HFF-Myc (cell line): ENCODE results near the gene PSMA5.

Experiments used
- DNase-seq: peaks from one replicate; pipeline ENCODE4 v3.0.0-alpha.2; 2011; ENCODE audit warnings: low read depth; ENCODE audit errors: extremely low read depth
- H3K4me3 ChIP-seq: replicated peaks from 2 replicates; pipeline ENCODE4 v1.5.1; 2011; ENCODE audit warnings: low read depth, mild to moderate bottlenecking, control low read depth, low read length
- CTCF ChIP-seq: IDR thresholded peaks from 2 replicates; pipeline ENCODE4 v1.5.1; 2012; ENCODE audit warnings: mild to moderate bottlenecking, low read depth, low read length, control low read depth; ENCODE audit errors: missing control alignments

Gene PSMA5

DNA sequence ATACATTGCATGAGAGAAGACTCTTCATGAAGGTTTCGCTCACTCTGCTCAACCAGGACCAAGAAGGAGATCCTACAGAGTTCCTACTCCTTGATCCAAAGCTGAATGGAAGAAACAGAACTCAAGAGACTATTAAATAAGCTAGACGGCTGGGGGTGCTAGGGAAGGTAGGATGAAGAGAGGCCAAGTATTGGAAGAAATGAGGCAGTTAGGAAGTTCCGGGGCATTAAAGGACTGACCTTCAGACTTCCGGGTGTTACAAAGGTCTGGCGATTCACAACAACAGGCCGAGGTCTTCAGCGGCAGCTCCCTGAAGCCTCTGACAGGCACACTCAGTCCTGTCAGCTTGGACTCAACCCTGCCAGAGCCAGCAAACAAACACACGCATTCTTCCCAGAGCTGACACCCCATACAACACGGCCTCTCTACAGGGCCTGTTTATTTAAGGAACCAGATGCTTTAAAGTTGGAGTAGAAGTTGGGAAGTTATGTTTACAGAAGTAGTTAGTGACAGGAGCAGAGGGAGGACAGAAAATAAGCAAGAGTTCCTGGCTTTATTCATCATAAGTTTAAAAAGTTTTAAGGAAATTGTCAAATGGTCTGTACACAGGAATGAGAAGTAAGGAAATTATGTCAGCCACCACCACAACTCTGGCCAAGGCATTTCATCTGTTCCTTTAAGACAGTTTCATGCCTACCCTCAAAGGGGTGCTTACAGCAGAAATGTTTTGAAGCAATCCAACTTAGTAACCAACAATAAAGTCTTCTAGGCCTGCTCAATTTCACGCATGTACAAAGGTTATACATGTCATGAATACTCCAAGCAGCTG lies 33.2 kb downstream of the PSMA5 start:
- no peak overlapping the region for H3K4me3 ChIP-seq
- no peak for DNase-seq
- no peak for TF ChIP-seq CTCF

GRCh38 chr1:109392037-109392787 lies 34.0 kb downstream of the PSMA5 start:
- no peak overlapping the region for H3K4me3 ChIP-seq
- no peak for TF ChIP-seq CTCF
- DNase-seq = no peak

DNA sequence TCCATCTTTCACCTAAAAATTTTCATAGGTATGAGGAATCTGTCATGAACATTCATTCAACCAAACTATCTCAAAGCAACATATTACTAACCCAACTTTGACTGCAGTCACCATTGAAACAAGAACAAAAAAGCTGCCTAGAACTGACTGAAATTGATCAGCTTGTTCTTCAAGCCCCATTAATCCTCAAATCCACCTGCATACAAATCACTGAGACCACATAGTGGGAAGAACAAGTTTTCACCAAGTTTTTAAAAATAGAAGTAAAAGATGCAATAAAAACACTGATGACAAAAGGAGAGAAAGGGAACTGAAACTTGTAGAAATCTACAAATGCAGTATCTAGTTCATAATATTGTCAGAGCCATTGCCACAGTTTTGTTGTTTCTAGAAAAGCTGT lies 34.6 kb downstream of the PSMA5 start:
- no peak overlapping the region for H3K4me3 ChIP-seq
- no peak for TF ChIP-seq CTCF
- DNase-seq = no peak

DNA sequence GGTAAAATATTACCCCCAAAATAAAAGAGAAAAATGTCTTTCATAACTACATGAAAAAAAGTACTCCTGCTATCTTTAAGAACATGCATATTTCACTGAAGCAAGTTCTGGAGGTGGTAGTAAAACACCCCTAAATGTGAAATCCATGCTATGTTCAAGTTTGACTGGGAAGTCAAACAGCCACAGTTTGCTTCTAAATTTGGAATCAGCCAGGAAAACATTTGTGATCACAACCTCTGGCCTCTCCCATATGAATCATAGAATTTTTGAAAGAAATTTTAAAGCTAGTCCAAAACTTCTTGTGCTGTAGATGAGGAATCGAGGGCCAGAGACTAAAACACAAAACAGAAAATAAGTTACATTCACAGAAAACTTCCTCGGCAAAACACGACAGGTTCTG lies 35.1 kb downstream of the PSMA5 start:
- DNase-seq = no peak
- TF ChIP-seq CTCF = no peak
- H3K4me3 ChIP-seq = no peak overlapping the region

GRCh38 chr1:109389638-109390341 lies 36.5 kb downstream of the PSMA5 start:
- no peak for DNase-seq
- no peak overlapping the region for H3K4me3 ChIP-seq
- TF ChIP-seq CTCF = no peak

GRCh38 chr1:109388884-109389637 lies 37.2 kb downstream of the PSMA5 start:
- no peak for DNase-seq
- no peak for TF ChIP-seq CTCF
- H3K4me3 ChIP-seq = no peak overlapping the region
